HEK293T (cell line): ENCODE results near the gene IL1RAP.

ENCODE experiments used
- CTCF ChIA-PET: fragments of 350-600 bp; formaldehyde crosslinking; extraction: SDS; loops from one replicate; lab custom pipeline; 2021; ENCODE audit warnings: antibody characterized with exemption, inconsistent platforms; lab: Yijun Ruan, JAX
- POLR2A ChIA-PET: fragments of 350-600 bp; formaldehyde crosslinking; extraction: SDS; loops from one replicate; lab custom pipeline; 2020; ENCODE audit warnings: antibody characterized with exemption, inconsistent platforms; lab: Yijun Ruan, JAX
- DNase-seq: peaks from one replicate; pipeline ENCODE4 v3.0.0; 2012; ENCODE audit warnings: mixed read lengths; ENCODE audit errors: extremely low spot score
- ARNT ChIP-seq: fragments of 450-650 bp; IDR thresholded peaks from 2 replicates; pipeline ENCODE4 v1.6.1; 2017; ENCODE audit warnings: mild to moderate bottlenecking
- BHLHE40 ChIP-seq: fragments of 450-650 bp; IDR thresholded peaks from 2 replicates; pipeline ENCODE4 v1.6.1; 2016; ENCODE audit warnings: mild to moderate bottlenecking, moderate library complexity, borderline replicate concordance
- CTBP1 ChIP-seq: fragments of 450-650 bp; IDR thresholded peaks from 2 replicates; pipeline ENCODE4 v1.6.1; 2016; ENCODE audit warnings: borderline replicate concordance
- ELF4 ChIP-seq: fragments of 450-650 bp; IDR thresholded peaks from 2 replicates; pipeline ENCODE4 v1.6.1; 2017; ENCODE audit warnings: antibody characterized with exemption
- FOXA1 ChIP-seq: fragments of 450-650 bp; IDR thresholded peaks from 2 replicates; pipeline ENCODE4 v1.6.1; 2016; ENCODE audit warnings: mild to moderate bottlenecking
- FOXK2 ChIP-seq: fragments of 450-650 bp; IDR thresholded peaks from 2 replicates; pipeline ENCODE4 v1.6.1; 2016; ENCODE audit warnings: mild to moderate bottlenecking
- FOXM1 ChIP-seq: fragments of 450-650 bp; IDR thresholded peaks from 2 replicates; pipeline ENCODE4 v1.6.1; 2017; ENCODE audit warnings: mild to moderate bottlenecking, borderline replicate concordance
- HDGF ChIP-seq: fragments of 450-650 bp; IDR thresholded peaks from 2 replicates; pipeline ENCODE4 v1.6.1; 2017; ENCODE audit warnings: antibody characterized with exemption, borderline replicate concordance
- L3MBTL2 ChIP-seq: fragments of 450-650 bp; conservative IDR thresholded peaks from 2 replicates; pipeline ENCODE4 v1.6.1; 2016; ENCODE audit warnings: mild to moderate bottlenecking
- LEF1 ChIP-seq: fragments of 450-650 bp; IDR thresholded peaks from 2 replicates; pipeline ENCODE4 v1.6.1; 2017; ENCODE audit warnings: mild to moderate bottlenecking, borderline replicate concordance
- NFRKB ChIP-seq: fragments of 450-650 bp; IDR thresholded peaks from 2 replicates; pipeline ENCODE4 v1.6.1; 2016; ENCODE audit warnings: mild to moderate bottlenecking, moderate library complexity
- SP1 ChIP-seq: fragments of 450-650 bp; IDR thresholded peaks from 2 replicates; pipeline ENCODE4 v1.6.1; 2017
- SUZ12 ChIP-seq: fragments of 450-650 bp; IDR thresholded peaks from 2 replicates; pipeline ENCODE4 v1.6.1; 2016; ENCODE audit warnings: mild to moderate bottlenecking
- TARDBP ChIP-seq: fragments of 450-650 bp; IDR thresholded peaks from 2 replicates; pipeline ENCODE4 v1.6.1; 2016
- ZNF384 ChIP-seq: fragments of 450-650 bp; IDR thresholded peaks from 2 replicates; pipeline ENCODE4 v1.6.1; 2016
- TF ChIP-seq, protein P1 (sequence below): fragments of 450-650 bp; IDR thresholded peaks from 2 replicates; pipeline ENCODE4 v1.6.1; 2016

The IL1RAP gene

DNA sequence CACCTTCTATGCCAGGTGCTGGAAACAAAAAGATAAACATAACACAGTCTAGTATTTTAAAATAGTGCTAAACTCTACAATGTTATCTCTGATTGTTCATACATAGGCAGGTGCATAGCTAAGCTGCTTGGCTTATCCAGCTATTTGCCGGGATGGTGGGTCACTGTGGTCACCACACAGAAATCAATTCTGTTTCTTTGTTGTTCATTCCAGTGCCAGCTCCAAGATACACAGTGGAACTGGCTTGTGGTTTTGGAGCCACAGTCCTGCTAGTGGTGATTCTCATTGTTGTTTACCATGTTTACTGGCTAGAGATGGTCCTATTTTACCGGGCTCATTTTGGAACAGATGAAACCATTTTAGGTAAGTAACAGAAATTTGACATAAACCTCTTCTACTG is 130.2 kb downstream of the IL1RAP start:
- no peak for DNase-seq
- CTCF ChIA-PET = no interaction called here
- POLR2A ChIA-PET = no interaction called here
- no peak for TF ChIP-seq TARDBP
- no peak for TF ChIP-seq SUZ12
- no peak for TF ChIP-seq CTBP1
- no peak for TF ChIP-seq BHLHE40
- no peak for TF ChIP-seq FOXK2
- TF ChIP-seq, protein P1, sequence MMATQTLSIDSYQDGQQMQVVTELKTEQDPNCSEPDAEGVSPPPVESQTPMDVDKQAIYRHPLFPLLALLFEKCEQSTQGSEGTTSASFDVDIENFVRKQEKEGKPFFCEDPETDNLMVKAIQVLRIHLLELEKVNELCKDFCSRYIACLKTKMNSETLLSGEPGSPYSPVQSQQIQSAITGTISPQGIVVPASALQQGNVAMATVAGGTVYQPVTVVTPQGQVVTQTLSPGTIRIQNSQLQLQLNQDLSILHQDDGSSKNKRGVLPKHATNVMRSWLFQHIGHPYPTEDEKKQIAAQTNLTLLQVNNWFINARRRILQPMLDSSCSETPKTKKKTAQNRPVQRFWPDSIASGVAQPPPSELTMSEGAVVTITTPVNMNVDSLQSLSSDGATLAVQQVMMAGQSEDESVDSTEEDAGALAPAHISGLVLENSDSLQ = no peak
- no peak for TF ChIP-seq L3MBTL2
- no peak for TF ChIP-seq LEF1
- TF ChIP-seq FOXM1 = no peak
- TF ChIP-seq ZNF384 = no peak
- TF ChIP-seq ELF4 = no peak
- TF ChIP-seq FOXA1 = no peak

DNA sequence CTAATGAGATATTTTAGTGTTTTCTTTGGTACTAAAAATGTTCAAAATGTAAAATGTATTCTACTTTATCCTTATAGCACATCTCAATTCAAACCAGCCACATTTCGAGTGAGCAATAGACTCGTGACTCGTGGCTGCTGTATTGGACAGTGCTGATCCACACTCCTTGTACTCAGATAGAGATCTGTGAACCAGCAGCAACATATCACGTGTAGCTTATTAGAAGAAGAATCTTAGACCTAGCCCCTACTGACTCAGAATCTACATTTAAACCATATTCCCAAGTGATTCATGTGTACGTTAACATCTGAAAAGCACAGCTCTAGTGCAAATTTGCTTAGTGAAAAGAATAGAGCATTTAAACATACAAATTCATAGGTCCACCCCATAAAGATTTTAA is 130.9 kb downstream of the IL1RAP start:
- no peak for DNase-seq
- ChIA-PET POLR2A (no interaction called here), CTCF (no interaction called here)
- TF ChIP-seq NFRKB (no peak), ELF4 (no peak), FOXM1 (no peak), SUZ12 (no peak), ZNF384 (no peak), TARDBP (no peak), BHLHE40 (no peak)
- TF ChIP-seq, protein P1 = no peak

DNA sequence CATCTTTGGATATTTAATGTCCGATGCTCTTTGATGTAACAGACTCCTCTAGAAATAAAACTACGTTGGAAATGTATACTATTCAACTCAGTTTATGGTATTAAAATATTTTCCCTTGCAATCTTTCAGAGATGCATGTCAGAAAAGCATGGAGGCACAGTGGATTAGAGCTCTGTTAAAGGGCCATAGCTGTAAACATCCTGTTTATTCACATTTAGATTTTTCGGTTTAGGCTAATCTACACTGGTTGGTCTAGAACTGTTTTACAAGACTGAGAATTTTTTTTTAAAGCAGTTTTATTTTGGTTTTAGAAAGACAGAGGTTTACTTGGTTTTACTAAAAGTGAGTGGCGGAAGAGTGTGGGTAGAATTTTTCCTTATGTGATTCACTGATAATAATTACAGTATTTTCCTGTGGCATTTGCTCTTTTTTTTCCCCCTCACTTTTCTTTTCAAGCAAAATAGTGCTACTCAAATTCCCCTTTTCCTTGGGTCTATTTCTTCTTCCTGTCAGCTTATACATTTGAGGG is 132.1 kb downstream of the IL1RAP start:
- POLR2A ChIA-PET = no interaction called here

DNA sequence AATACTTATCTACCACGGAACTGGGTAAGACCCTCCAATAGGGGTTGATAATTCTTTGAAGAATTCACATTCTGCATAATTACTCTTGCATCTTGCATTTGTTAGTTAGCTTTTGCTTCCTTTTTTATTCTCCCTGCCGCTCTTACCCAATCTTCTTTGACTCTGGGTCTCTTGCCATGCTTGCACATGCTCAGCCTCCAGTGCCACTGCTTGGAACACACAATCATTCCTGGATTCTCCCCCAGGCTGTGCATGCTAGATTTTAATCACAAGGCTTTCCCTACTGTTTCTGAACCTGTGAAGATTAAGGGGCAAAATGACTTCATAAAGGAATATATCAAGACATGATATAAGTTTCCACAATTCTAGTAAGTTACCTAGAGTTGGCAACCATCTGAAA is 133.1 kb downstream of the IL1RAP start:
- CTCF ChIA-PET = no interaction called here
- DNase-seq = no peak
- TF ChIP-seq FOXA1 (no peak), NFRKB (no peak), ARNT (no peak), CTBP1 (no peak)

More for the DNA sequence above, 132.1 kb downstream of the IL1RAP start:
- TF ChIP-seq ELF4 (no peak), FOXK2 (no peak), ARNT (no peak), FOXA1 (no peak), SUZ12 (no peak), CTBP1 (no peak), ZNF384 (no peak), FOXM1 (no peak)
- DNase-seq = no peak
- CTCF ChIA-PET = no interaction called here

DNA sequence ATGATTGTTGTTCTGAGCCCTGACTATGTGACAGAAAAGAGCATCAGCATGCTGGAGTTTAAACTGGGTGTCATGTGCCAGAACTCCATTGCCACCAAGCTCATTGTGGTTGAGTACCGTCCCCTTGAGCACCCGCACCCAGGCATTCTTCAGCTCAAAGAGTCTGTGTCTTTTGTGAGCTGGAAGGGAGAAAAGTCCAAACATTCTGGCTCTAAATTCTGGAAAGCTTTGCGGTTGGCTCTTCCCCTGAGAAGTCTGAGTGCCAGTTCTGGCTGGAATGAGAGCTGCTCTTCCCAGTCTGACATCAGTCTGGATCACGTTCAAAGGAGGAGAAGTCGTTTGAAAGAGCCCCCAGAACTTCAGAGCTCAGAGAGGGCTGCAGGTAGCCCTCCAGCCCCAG is 142.0 kb downstream of the IL1RAP start:
- ChIA-PET CTCF (interaction anchor here (0.6 kb wide), 1 partner anchor 66 kb away, joined by 3 read pairs; no protein-coding TSS in a partner anchor), POLR2A (no interaction called here)
- TF ChIP-seq FOXK2 = no peak
- TF ChIP-seq CTBP1 = no peak
- TF ChIP-seq SP1 = no peak
- no peak for TF ChIP-seq SUZ12
- TF ChIP-seq, protein P1 = no peak
- no peak for TF ChIP-seq ARNT
- TF ChIP-seq TARDBP = no peak
- TF ChIP-seq L3MBTL2 = no peak
- TF ChIP-seq FOXM1 = no peak
- no peak for TF ChIP-seq LEF1
- no peak for TF ChIP-seq BHLHE40
- no peak for TF ChIP-seq FOXA1
- no peak for TF ChIP-seq NFRKB
- TF ChIP-seq ELF4 = no peak
- no peak for TF ChIP-seq ZNF384
- no peak for TF ChIP-seq HDGF
- no peak for DNase-seq

More for the DNA sequence above, 133.1 kb downstream of the IL1RAP start:
- POLR2A ChIA-PET = no interaction called here

DNA sequence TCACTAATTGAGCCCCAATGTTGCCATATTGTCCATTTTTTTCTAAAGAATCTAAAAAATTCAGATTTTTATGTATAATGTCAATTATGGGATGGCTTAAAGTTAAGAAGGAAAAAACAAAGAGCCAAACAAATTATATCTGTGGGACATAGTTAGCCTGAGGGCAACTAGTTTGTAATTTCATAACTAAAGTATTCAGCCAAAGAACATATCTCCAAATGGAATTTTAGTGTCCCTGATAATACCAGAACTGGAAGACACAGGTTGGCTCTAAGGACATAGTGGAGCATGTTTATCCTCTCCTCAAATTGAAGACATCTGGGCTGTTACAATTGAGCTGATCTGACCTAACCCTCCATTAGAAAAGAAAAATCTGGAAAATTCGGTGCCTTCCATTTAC is 144.2 kb downstream of the IL1RAP start:
- ChIA-PET POLR2A (no interaction called here), CTCF (no interaction called here)
- no peak for DNase-seq
- TF ChIP-seq LEF1 (no peak), FOXA1 (no peak), FOXM1 (no peak), SP1 (no peak), NFRKB (no peak), SUZ12 (no peak), ELF4 (no peak), BHLHE40 (no peak)

DNA sequence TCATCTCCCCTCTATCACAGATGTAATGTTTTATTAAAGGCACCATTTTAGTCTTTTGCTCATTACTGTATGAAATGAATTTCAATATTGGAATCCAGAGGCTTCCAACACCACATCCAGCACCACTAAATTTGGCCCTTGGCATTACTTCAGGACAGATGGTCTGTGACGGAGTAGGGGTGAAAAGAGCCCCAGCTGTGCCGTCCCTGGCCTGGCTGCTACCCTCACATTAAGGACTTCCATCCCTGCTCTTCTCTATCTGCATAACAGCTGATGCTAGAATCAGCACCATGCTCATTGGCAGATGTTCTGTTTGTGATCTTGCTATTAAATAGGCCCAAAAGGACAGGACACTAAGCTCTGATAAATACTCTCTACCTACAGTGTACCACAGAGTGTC is 152.9 kb downstream of the IL1RAP start:
- ChIA-PET CTCF (no interaction called here), POLR2A (no interaction called here)
- TF ChIP-seq SUZ12 (no peak), LEF1 (no peak), NFRKB (no peak), FOXM1 (no peak), BHLHE40 (no peak), HDGF (no peak)
- no peak for DNase-seq
